A549 treated with AZD9567 at 1 μM for 4 hours (cell line): ENCODE data around the gene STARD3NL. TPM values are rescaled to one million over a fixed set of nuclear protein-coding genes. Genes with fewer than 3 reads are reported as not detected.

Experiments used
- total RNA-seq: library from RNA; stranded (reverse); fragments of 200-300 nt; extraction: Qiagen RNA extraction; gene quantifications from 5 replicates; pipeline ENCODE4 v1.2.3, GENCODE V29; 2022; ENCODE audit not compliant: insufficient read depth

The STARD3NL gene
- 49.1 to 76.5 TPM (median 56.1 TPM) in 5 replicates for total RNA-seq

DNA sequence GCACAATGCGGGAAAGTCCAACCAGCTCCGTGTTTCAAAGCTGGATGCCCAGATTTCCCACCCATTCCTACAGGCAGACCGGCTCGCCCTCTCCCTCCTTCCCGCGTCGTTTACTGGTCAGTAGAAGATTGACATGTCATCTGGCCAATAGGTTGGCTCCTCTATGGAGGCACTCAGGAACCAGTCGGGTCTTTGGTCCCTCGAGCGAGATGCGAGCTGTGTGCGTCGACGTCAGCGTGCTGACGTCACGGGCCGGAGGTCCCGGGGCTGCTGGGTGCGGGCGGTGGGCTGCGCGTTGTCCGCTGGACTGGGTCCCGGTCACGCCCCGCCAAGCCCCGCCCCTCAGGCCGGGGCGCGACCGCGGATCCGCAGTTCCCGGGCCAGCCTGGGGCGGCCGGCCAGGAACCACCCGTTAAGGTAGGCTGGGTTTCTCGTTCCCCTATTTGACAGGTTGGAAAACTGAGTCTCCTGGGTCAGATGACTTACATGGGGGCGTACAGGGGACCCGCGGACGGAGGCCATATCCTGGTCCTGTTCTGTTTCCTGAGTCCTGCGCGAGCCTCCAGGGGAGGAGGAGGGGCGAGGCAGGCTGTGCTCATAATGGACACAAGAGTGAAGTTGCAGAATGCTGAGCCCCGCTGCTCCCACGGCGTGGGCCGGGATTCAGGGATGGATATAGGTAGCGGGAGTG lies at the start of gene STARD3NL:
Gene STARD3NL (plus strand): TSS at position 242 of the 691 bp plus-strand sequence. CDS start 29,260 bp downstream, outside the sequence.

GRCh38 chr7:38273286-38273995 lies 95.4 kb downstream of the STARD3NL start, which contains the start of gene TARP:
TARP (minus strand) TSS chr7:38273636.

